ENCODE measurements around the gene TSPAN14.
A peak's percentile ranks its signal among the peaks of the same experiment; 100 is the strongest.

TSPAN14 gene

DNA sequence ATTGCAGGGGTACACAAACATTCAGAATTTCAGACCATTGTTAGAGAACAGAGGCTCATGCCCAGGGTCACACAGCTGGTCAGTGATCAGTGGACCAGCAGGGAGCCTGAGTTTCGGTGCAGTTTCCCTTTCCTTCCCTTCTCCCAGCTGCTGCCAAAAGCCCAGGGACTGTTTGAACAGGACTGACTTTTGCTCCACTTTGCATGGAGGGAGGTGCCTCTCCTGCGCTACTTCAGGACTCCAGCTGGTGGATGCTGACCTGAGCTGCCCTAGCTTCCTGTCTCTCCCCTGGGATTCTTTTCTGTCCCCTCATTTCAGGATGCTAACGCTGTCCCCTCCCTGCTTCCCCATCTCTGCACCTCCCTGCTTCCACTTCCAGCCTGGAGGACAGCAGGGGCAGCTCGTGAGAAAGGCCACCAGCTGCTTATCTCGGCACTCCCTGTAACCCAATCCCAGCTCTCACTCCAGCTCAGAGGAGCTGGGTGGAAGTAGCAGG is 98.1 kb downstream of the TSPAN14 start:
- peak; percentile 10 to 46 (median 36) for DNase-seq

DNA sequence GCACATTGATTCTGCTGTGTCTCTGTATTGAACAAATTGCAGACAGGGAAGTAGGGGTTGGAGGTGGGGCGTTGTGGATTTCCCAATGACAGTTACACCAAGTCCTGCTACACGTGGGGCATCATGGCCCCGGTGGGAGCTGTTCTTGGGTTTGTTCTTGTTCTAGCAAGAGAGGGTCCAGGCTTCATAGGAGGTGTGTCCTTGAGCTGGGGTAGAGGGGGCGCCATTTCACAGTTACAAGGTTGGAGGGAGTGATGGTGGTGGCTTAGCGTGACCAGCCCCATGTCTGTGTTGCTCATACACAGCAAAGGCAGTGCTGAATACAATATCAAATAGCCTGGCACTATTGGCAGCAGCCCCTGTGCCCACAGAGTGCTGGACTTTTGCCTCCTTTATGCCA is 99.3 kb downstream of the TSPAN14 start:
- DNase-seq: no peak

DNA sequence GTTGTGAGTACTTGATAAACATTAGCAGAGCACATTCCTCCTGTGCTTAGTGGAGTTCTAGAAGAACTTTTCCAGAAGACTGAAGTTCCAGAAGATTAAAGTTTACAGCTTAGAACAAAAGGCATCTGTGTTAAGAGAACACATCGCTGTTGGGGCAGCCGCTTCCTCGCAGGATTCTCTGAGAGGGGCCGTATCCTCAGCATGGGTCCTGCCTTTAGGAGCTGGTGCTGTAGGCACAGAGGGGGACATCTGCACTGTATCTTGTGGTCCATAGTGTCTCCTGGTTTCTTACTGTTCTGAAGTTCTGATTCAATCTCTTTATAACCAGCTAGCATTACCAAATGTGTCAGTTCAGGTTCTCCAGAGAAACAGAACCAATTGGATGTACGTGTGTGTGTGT is 99.9 kb downstream of the TSPAN14 start:
- DNase-seq: no peak

DNA sequence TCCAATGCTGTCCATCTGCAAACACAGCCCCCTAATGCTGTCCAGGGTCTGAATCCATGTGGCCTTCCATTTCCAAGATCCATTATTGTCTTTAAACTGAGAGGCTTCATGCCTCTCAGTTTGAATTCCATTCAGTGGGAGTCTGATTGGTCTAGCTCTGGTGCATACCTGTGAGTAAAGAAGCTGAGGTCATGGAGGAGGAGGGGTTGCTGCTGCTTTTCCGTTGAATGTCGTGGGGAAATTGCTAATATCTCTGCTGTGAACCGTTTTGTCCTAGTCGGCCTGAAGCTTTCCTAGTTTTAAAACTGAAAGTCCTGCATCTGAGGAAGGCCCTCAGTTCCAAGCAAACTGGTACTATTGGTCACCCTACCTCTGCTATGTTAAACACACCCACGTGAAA is 101.3 kb downstream of the TSPAN14 start:
- DNase-seq: no peak

DNA sequence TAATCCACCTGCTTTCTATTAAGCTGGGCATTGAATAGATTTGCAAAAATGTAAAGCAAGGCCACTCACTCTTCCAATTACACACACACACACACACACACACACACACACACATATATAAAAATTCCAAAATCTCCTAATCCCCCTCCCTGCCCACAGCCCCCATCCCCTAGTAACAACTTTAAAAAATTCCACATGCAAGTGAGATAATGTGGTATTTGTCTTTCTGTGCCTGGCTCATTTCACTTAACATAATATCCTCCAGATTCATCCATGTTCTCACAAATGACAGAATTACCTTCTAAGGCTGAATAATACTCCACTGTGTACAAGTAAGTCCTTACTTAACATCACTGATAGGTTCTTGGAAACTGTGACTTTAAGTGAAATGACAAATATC is 107.8 kb downstream of the TSPAN14 start:
- no peak for DNase-seq

DNA sequence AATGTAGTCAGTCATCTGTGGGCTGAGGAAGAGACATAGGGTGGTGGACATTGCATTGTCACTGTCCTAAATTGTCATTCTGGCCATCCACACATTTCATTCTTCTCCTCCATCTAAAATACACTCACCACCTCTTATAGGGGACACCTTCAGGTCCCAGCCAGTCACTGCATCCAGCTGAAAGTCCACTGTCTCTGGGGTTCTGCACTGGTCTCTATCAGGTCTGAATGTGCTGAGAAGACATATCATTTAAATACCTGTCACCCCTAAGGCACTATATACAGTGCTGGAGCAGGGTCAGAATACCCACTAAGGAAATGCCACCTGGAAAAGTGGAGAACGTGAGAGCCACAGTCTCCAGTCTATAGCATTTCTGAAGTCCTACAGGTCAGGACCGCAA is 113.2 kb downstream of the TSPAN14 start:
- no peak for DNase-seq

DNA sequence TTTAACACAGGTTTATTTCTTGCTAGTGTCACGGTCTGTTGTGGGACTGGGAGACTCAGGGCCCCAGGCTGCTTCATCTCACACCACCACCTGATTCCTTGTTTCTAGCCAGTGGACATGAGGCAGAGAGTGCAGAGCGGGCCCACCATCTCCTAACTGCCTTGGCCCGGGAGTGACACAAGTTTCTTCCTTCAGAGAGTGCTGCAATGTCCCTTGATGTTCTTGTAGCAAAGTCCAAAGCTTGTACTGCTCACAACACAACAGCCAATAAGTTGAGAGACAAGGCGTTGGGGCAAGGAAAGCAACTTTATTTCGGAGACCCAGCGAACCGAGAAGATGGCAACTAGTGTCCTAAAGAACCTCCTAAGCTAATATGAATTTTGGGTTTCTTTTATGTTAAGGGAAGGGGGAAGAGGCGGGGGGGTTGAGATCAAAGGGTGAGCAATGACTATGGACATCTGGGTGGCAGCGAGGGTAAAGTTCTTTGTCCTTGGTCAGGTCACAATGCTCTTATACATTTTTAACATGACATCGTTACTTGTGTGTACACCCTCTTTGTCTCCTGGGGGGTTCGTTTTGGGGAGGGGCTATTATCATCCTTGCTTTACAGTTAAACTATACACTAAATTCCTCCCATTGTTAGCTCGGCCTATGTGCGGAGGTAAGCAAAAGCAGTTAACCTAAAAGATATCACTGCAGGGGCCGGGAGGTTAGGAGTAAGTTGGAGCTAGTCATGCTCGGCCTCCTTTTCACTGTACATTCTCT is 115.2 kb downstream of the TSPAN14 start:
- DNase-seq: no peak

DNA sequence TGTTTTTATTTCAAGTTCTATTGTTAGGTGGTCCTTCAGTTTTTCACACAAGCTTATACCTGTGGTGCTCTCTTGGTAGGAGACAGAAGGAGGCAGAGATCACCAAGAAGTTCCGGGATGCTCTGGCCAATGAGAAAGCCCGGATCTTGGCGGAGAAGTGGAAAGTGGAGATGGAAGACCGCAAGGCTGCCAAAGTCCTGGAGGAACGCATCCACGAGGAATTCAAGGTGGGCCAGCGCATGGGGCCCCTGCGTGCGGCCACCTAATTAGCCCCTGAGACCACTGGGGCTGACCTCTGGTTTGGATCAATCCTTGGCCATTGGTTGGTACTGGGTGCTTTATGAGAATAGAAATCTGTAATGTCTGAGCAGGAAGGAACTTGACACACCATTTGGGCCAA is 117.2 kb downstream of the TSPAN14 start:
- DNase-seq: no peak

DNA sequence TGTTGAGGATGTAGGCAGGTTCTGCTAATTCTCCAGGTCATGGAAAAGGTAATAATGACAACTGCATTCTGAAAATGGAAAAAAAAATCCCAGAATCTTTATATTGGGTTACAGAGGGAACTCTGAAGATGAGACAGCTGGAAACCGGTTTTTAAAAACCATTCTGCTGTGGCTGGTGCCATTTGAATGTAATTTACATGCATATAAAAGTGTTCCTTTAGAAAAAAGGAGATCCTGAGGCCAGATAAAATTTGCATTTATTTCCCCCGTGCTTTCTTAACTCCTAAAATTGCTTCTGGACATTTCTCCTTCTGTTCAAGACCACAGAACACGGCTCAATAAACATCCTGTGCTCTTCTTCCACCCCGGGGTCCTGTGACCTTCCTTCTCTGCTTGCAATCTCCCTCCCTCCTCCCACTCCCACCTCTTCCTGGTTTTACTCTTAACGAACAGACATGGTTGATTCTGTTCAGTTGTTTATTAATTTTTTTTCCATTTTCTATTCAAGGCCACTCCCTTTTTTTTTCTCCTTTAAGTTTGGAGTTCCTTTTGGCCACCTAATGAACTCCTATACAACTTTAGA is 125.2 kb downstream of the TSPAN14 start:
- DNase-seq: no peak

DNA sequence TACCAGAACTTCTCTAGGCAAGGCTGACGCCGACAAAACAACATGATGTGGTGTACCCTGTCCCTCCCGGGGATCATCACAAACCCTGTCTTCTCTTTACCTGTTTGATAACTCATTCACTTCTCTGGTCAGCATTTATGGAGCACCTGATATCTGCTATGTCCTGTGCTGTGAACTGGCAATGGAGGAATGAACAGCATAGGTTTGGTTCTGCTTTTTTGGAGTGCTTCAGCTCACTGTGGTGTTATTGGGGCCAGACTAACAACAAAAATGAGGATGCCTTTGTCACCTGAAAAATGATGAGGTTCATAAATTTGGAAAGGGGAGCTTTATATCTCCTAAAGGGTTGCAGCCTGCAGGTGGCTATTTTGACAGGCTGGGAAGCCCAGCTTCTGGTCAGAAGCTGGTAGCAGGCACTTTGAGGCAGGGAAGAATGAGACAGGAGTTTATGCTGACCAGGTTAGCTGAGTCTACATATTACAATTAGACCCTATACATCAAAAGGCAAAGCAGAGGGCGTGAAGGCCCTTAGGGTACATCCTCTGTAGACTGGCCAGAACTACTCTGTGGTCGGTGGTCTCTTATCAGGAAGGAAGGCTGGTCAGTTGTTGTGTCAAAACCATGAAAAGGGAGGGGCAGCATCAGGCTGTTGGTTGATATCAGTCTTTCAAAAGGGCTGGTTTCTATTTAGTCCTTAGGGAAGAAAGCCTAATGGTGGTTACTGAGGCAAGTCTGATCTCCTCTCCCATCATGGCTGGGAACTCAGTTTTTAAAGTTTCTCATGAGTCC is 125.9 kb downstream of the TSPAN14 start:
- DNase-seq: no peak

DNA sequence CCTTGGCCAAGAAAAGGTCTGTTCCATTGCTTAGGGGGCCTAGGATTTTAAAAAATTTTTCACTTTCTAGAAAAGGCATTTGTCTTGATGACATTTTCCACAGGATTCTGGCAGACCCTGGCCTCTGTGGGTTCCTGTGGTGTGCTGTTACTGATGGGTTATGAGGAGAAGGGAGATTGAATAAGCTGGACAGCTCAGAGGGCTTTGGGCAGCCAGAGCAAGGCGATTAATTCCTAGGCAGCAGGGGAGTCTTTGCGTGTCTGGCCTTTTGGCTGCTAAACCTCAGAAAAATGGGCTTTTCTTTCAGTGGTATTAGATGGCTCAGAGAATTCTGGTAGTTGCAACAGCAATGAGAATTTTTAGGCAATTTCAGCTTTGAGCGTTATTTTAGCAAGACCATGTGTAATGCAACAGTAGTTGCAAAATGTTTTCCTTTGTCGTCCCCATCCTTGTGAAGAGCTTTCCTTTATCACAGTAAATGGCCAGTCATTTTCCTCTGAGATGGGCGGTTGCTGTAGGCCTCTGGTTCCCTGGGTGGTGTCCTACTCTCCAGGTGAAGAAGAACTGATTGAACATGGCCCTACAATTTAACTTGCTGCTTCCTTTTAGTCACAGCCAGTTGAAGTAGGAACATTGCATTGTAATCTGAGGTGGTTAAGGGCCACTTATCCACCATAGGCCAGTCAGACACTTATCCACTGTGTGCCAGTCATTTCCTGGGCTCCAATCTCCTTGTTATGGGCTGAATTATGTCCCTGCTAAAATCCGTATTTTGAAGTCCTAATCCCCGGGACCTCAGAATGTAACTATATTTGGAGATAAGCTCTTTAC is 126.7 kb downstream of the TSPAN14 start:
- peak in 1 of 3 experiments; percentile 44 for DNase-seq

DNA sequence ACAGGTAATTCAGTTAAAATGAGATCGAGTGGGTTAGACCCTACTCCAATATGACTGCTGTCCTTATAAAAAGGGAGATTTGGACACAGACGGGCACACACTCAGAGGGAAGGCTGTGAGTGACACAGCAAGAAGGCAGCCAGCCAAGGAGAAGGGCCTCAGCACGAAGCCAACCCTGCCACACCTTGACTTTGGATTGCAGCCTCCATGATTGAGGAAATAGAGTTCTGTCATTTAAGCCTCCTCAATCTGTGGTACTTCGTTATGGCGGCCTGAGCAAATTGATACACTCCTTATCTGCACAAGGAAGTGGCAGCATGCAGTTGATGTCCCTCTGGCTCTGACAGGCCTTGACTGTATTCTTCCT is 127.3 kb downstream of the TSPAN14 start:
- no peak for DNase-seq

DNA sequence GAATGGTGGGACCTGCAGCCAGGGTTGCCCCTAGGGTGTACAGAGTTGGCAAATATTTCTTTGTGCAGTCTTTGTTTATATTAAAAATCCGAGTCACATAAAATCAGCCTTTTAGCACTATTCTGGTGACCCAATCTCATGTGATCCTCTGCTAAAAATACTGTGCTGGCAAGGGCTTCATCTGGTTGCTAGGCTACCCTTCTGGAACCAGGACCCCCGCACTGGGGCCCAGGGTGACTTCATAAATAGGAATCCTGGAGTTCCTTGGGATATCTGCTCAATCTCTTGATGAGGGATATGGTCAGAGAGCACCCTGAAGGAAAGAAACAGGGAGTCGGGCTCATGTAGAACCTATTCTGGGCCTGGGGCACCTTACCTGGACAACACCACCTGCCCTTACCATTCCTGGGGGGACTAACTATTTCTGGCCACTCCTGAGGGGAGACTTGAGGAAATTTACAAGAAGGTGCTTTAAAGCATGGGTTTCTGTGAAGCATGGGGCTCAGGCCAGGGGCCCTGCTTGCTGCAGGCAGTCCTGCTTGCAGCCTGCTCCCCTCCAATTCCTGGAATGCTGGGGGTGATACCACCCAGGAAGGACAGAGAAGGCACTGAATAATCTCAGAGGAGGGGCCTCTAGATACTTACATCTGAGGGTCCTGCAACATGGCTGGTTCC is 128.3 kb downstream of the TSPAN14 start:
- no peak for DNase-seq

Measured in NCI-H1417 (cell line).